DOHH2 (cell line): ENCODE results near the gene KRTAP10-5.

Experiments used
- H3F3A ChIP-seq: fragments of 200-600 bp; sonication (generic), shearing (Covaris generic); 2 replicates; pipeline ENCODE4 v1.6.0; 2016; ENCODE audit warnings: antibody characterized with exemption, mild to moderate bottlenecking; ENCODE audit not compliant: control insufficient read depth, insufficient read depth
- H3K27ac ChIP-seq: fragments of 200-600 bp; sonication (generic); 2 replicates; pipeline ENCODE4 v1.5.1; 2014; ENCODE audit warnings: low read depth, mild to moderate bottlenecking, low read length, moderate library complexity
- H3K27me3 ChIP-seq: fragments of 200-600 bp; sonication (generic); 2 replicates; pipeline ENCODE4 v1.6.1; 2014; ENCODE audit warnings: mild to moderate bottlenecking, low read length, mixed read lengths; ENCODE audit not compliant: control insufficient read depth
- H3K36me3 ChIP-seq: fragments of 200-600 bp; sonication (generic); 2 replicates; pipeline ENCODE4 v1.6.1; 2014; ENCODE audit warnings: mild to moderate bottlenecking, low read length, moderate library complexity, mixed read lengths; ENCODE audit not compliant: control insufficient read depth
- H3K4me1 ChIP-seq: fragments of 200-600 bp; sonication (generic); 2 replicates; pipeline ENCODE4 v1.6.1; 2014; ENCODE audit warnings: mild to moderate bottlenecking, low read length, mixed read lengths; ENCODE audit not compliant: control insufficient read depth
- H3K4me2 ChIP-seq: fragments of 200-600 bp; sonication (generic); 2 replicates; pipeline ENCODE4 v1.6.0; 2014; ENCODE audit warnings: mild to moderate bottlenecking, low read length, moderate library complexity
- H3K4me3 ChIP-seq: fragments of 200-600 bp; sonication (generic); 2 replicates; pipeline ENCODE4 v1.5.1; 2014; ENCODE audit warnings: mild to moderate bottlenecking, low read length, mixed read lengths
- H3K79me2 ChIP-seq: fragments of 200-600 bp; sonication (generic); 2 replicates; pipeline ENCODE4 v1.6.1; 2014; ENCODE audit warnings: mild to moderate bottlenecking, low read length, mixed read lengths; ENCODE audit not compliant: control insufficient read depth
- H3K9me2 ChIP-seq: fragments of 200-600 bp; sonication (generic); replicated peaks from 2 replicates; pipeline ENCODE4 v1.6.1; 2014; ENCODE audit warnings: mild to moderate bottlenecking, low read length, mixed read lengths; ENCODE audit not compliant: control insufficient read depth
- H3K9me3 ChIP-seq: fragments of 200-600 bp; sonication (generic); 2 replicates; pipeline ENCODE4 v1.6.1; 2014; ENCODE audit warnings: antibody characterized with exemption, low read length, mixed read lengths; ENCODE audit not compliant: control insufficient read depth, insufficient read depth
- H4K20me1 ChIP-seq: fragments of 200-600 bp; sonication (generic); 2 replicates; pipeline ENCODE4 v1.6.0; 2014; ENCODE audit warnings: low read depth, mild to moderate bottlenecking, antibody characterized with exemption, low read length, moderate library complexity; ENCODE audit not compliant: control insufficient read depth, insufficient read depth
- CTCF ChIP-seq: fragments of 200-600 bp; sonication (generic); IDR thresholded peaks from one replicate; pipeline ENCODE4 v1.5.1; 2014; ENCODE audit warnings: antibody characterized with exemption, mild to moderate bottlenecking, low read depth, low read length; ENCODE audit not compliant: poor library complexity, severe bottlenecking
- EZH2phosphoT487 ChIP-seq: fragments of 200-600 bp; sonication (generic); IDR thresholded peaks from 2 replicates; pipeline ENCODE4 v1.6.1; 2017; ENCODE audit warnings: borderline replicate concordance, mild to moderate bottlenecking, antibody characterized with exemption, low read length, moderate library complexity, mixed read lengths

Gene KRTAP10-5

GRCh38 chr21:44539991-44540666 lies 40.3 kb downstream of the KRTAP10-5 start, which contains the start of gene KRTAP10-1:
TSS of gene KRTAP10-1 (minus strand) at chr21:44540195. CDS start at chr21:44540150, 45 bp downstream.
- H3K9me2 ChIP-seq: no peaks in the 10 kb centered on the region
- H3K27ac ChIP-seq: no peak within 1 kb of the TSS
- H3K4me2 ChIP-seq: no peak within 1 kb of the TSS
- no peaks in the 10 kb centered on the region for H3K79me2 ChIP-seq
- H3F3A ChIP-seq: no peaks in the 10 kb centered on the region
- no peak within 1 kb of the TSS for H3K4me3 ChIP-seq
- H3K4me1 ChIP-seq: no peaks in the 10 kb centered on the region
- H4K20me1 ChIP-seq: no peaks in the 10 kb centered on the region
- H3K36me3 ChIP-seq: no peaks in the 10 kb centered on the region
- H3K9me3 ChIP-seq: no peaks in the 10 kb centered on the region
- H3K27me3 ChIP-seq: peaks cover 11% of the 10 kb centered on the region; the same call in 1 of the 2 replicates
- TF ChIP-seq CTCF (no peak), EZH2phosphoT487 (no peak)

GRCh38 chr21:44539046-44539445 lies 41.4 kb downstream of the KRTAP10-5 start:
- Histone ChIP-seq H3K4me3 (no peak overlapping the region), H3K9me2 (no peaks in the 10 kb centered on the region), H3K9me3 (no peaks in the 10 kb centered on the region), H3K27ac (no peak overlapping the region), H4K20me1 (no peaks in the 10 kb centered on the region), H3K4me2 (no peak overlapping the region), H3K36me3 (no peaks in the 10 kb centered on the region), H3K4me1 (no peaks in the 10 kb centered on the region), H3F3A (no peaks in the 10 kb centered on the region), H3K27me3 (peaks cover 11% of the 10 kb centered on the region; the same call in 1 of the 2 replicates), H3K79me2 (no peaks in the 10 kb centered on the region)
- TF ChIP-seq EZH2phosphoT487: no peak

GRCh38 chr21:44537930-44538911 lies 42.2 kb downstream of the KRTAP10-5 start:
- Histone ChIP-seq H3K36me3 (no peaks in the 10 kb centered on the region), H3K27me3 (peaks cover 11% of the 10 kb centered on the region; the same call in 1 of the 2 replicates), H3K27ac (no peak overlapping the region), H3K4me1 (no peaks in the 10 kb centered on the region), H3K4me2 (no peak overlapping the region), H3K4me3 (no peak overlapping the region), H4K20me1 (no peaks in the 10 kb centered on the region), H3K79me2 (no peaks in the 10 kb centered on the region), H3K9me3 (no peaks in the 10 kb centered on the region), H3K9me2 (no peaks in the 10 kb centered on the region), H3F3A (no peaks in the 10 kb centered on the region)
- no peak for TF ChIP-seq CTCF
- TF ChIP-seq EZH2phosphoT487: no peak
